Measurements from ENCODE around the gene GALNT10.

GALNT10 gene

DNA sequence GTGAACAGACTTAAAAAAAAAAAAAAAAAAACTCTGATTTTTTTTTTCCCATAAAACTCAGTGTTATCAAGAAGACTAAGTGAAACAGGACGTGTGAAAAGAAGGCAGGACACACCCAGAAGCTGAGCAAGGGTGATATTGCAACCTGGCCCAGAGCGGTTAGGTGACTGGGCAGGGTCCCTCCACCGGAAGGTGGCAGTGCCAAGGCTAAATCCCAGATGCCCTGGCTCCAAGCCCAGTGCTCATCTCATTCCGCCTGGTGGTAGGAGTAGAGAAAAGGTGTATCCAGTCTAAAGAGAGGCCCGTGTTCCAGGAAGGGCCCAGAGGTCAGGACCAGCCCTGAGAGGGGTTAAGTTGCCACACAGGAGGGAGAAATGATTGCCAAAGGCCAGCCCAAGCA lies 203.8 kb downstream of the GALNT10 start:
- no peaks in the 10 kb centered on the region for H3K36me3 ChIP-seq (ENCODE audit: insufficient read depth, low read length)

DNA sequence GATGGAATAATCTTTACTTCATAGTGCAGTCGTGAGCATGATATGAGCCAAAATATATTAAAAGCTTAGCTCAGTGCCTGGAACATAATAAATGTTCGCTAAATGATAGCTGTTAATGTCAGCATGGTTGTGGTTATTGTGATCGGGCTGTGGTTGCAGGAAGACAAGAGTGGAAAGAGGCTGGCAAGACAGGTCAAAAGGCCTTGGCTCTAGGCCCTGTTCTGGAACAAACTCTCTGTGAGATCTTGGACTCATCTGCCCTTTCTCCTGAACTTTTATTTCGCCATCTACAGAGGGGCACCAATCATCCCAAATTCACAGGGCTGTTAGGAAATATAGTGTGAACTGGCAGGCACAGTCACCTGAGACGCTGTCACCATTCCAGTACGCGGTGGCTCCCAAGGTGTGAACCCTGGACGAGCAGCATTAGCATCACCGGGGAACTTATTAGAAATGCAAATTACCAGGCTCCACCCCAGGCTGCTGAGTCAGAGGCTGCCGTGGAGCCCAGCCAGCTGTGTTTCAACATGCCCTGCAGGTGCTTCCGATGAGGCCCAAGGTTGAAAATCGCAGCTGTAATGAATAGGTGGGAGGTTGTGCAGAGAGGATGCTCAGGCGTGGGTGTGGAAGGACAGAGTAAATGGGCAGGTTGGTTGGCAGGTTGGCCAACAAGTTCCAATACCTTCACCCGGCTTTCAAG lies 205.0 kb downstream of the GALNT10 start:
- Histone ChIP-seq H3K27me3 (ENCODE audit: insufficient read depth, low read length) (no peaks in the 10 kb centered on the region), H3K36me3 (ENCODE audit: insufficient read depth, low read length) (no peaks in the 10 kb centered on the region), H2AFZ (ENCODE audit: low read depth, low read length) (no peak overlapping the region), H3K9me3 (ENCODE audit: low read length) (no peaks in the 10 kb centered on the region), H3K4me1 (ENCODE audit: insufficient read depth, low read length) (peaks cover 3% of the 10 kb centered on the region), H3K4me3 (ENCODE audit: low read length) (no peak overlapping the region)

More for the DNA sequence above, 203.8 kb downstream of the GALNT10 start:
- H3K4me1 ChIP-seq (ENCODE audit: insufficient read depth, low read length), result peaks cover 6% of the 10 kb centered on the region
- no peak overlapping the region for H2AFZ ChIP-seq (ENCODE audit: low read depth, low read length)
- H3K4me3 ChIP-seq (ENCODE audit: low read length), result no peak overlapping the region
- H3K27me3 ChIP-seq (ENCODE audit: insufficient read depth, low read length), result no peaks in the 10 kb centered on the region
- no peaks in the 10 kb centered on the region for H3K9me3 ChIP-seq (ENCODE audit: low read length)

DNA sequence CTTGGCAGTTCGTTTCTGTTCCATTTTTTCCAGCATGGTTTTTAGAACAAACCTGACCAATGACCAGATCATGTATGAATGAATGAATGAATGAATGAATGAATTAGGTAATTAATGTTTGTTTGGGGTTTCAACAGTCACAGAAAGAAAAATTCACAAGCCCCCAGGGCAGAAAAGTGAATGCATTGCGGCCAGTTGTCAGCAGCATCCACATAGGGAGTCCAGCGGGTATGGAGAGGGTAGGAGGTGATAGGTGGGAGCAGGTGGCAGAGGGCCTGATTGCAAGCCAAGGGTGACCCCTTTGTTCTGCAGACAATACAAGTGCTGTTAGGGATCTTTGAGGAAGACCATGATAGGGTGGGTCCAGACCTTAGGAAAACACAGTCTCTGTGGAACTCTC lies 205.6 kb downstream of the GALNT10 start:
- H3K9me3 ChIP-seq (ENCODE audit: low read length), result no peaks in the 10 kb centered on the region

DNA sequence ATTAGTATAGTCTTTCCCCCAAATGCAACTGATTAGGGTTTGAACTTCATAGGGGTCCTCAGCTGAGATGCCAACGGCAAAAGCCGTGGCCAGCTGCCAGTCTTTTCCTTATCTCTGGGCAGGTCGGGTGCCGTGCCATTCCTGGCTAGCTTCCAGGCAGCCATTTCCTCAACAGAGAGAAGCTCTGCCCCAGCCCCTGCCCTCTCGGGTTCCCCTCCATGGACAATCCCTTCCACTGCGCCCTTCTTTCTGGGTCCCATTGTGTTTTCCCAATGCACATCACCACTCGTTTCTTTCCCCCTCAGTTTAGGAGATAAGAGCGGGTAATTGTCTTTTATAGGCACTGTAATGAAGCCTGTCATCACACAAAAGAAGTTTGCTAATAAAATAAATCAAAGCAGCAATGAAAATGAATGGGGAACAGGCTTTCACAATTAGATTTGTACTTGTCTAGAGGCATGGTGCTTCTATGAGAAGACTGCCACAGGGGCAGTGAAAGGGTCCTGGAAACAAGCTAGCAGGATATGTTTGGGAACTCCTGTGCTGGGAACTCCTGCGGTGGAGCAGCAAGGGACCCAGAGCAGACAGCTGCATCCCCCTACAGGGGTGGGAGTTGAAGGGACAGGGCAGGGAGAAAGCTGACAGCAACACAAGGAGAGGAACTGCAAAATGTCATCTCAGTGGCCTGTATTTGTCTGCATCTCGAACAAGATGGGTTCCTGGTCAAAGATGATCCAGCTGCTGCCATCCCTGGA lies 207.3 kb downstream of the GALNT10 start:
- no peaks in the 10 kb centered on the region for H3K9me3 ChIP-seq (ENCODE audit: low read length)
- no peaks in the 10 kb centered on the region for H3K27me3 ChIP-seq (ENCODE audit: insufficient read depth, low read length)
- peaks cover 3% of the 10 kb centered on the region for H3K4me1 ChIP-seq (ENCODE audit: insufficient read depth, low read length)
- H3K36me3 ChIP-seq (ENCODE audit: insufficient read depth, low read length), result no peaks in the 10 kb centered on the region
- no peak overlapping the region for H3K4me3 ChIP-seq (ENCODE audit: low read length)
- no peak overlapping the region for H2AFZ ChIP-seq (ENCODE audit: low read depth, low read length)

More for the DNA sequence above, 205.6 kb downstream of the GALNT10 start:
- Histone ChIP-seq H3K4me3 (ENCODE audit: low read length) (no peak overlapping the region), H2AFZ (ENCODE audit: low read depth, low read length) (no peak overlapping the region), H3K27me3 (ENCODE audit: insufficient read depth, low read length) (no peaks in the 10 kb centered on the region), H3K36me3 (ENCODE audit: insufficient read depth, low read length) (no peaks in the 10 kb centered on the region), H3K4me1 (ENCODE audit: insufficient read depth, low read length) (peaks cover 3% of the 10 kb centered on the region)

- H3K4me3 ChIP-seq (ENCODE audit: low read length), result no peak overlapping the region
- no peaks in the 10 kb centered on the region for H3K9me3 ChIP-seq (ENCODE audit: low read length)
- H2AFZ ChIP-seq (ENCODE audit: low read depth, low read length), result no peak overlapping the region
- no peaks in the 10 kb centered on the region for H3K36me3 ChIP-seq (ENCODE audit: insufficient read depth, low read length)
- peaks cover 5% of the 10 kb centered on the region for H3K4me1 ChIP-seq (ENCODE audit: insufficient read depth, low read length)
- H3K27me3 ChIP-seq (ENCODE audit: insufficient read depth, low read length), result no peaks in the 10 kb centered on the region
Observed at GRCh38 chr5:154400678-154401077, 210.1 kb downstream of the GALNT10 start.

DNA sequence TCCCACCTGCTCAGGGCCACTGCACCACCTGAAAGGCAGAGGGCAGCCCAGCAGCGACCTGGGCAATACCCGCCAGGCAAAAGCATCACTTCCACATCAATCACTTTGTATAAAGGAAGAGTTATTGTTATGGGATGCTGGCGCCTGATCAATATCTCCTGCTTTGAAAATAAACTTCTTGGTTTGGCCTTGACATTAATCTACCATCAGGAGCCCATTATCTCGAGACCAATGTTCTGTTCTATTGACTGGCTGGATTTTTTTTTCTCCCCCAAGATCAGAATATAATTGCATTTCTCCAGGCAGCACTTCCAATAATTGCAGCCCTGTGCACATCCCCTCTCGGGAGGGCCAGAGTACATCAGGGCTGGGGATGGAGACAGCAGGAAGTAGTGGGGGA lies 210.8 kb downstream of the GALNT10 start:
- Histone ChIP-seq H3K36me3 (ENCODE audit: insufficient read depth, low read length) (no peaks in the 10 kb centered on the region), H3K4me3 (ENCODE audit: low read length) (no peak overlapping the region), H3K9me3 (ENCODE audit: low read length) (no peaks in the 10 kb centered on the region), H3K27me3 (ENCODE audit: insufficient read depth, low read length) (no peaks in the 10 kb centered on the region), H3K4me1 (ENCODE audit: insufficient read depth, low read length) (peaks cover 4% of the 10 kb centered on the region), H2AFZ (ENCODE audit: low read depth, low read length) (no peak overlapping the region)

- H3K36me3 ChIP-seq (ENCODE audit: insufficient read depth, low read length), result no peaks in the 10 kb centered on the region
- H2AFZ ChIP-seq (ENCODE audit: low read depth, low read length), result no peak overlapping the region
- peaks cover 4% of the 10 kb centered on the region for H3K4me1 ChIP-seq (ENCODE audit: insufficient read depth, low read length)
- H3K9me3 ChIP-seq (ENCODE audit: low read length), result no peaks in the 10 kb centered on the region
- H3K27me3 ChIP-seq (ENCODE audit: insufficient read depth, low read length), result no peaks in the 10 kb centered on the region
- no peak overlapping the region for H3K4me3 ChIP-seq (ENCODE audit: low read length)
Observed at GRCh38 chr5:154401931-154402330, 211.4 kb downstream of the GALNT10 start.

- H3K4me3 ChIP-seq (ENCODE audit: low read length), result no peak overlapping the region
- no peaks in the 10 kb centered on the region for H3K27me3 ChIP-seq (ENCODE audit: insufficient read depth, low read length)
- H3K4me1 ChIP-seq (ENCODE audit: insufficient read depth, low read length), result peaks cover 4% of the 10 kb centered on the region
- H2AFZ ChIP-seq (ENCODE audit: low read depth, low read length), result no peak overlapping the region
- no peaks in the 10 kb centered on the region for H3K36me3 ChIP-seq (ENCODE audit: insufficient read depth, low read length)
- H3K9me3 ChIP-seq (ENCODE audit: low read length), result no peaks in the 10 kb centered on the region
Observed at GRCh38 chr5:154402611-154403010, 212.1 kb downstream of the GALNT10 start.

DNA sequence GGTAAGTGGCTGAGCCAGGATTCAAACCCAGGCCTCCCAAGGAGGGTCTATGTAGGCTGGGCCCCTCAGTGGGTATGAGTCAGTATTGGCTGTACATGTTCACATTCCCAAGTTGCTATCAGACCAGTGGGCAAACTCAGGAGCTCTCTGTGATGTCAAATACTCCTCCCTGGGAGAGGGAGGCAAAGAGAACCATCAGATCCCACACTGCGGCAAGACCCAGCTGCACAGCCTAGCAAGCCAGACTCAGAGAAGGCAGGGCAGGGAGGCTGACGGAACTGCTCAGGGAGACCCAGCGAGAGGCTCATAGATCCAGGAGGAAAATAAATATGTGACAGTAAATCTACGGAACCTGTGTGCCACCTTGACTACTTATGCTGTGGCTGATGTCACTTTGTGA lies 212.7 kb downstream of the GALNT10 start:
- H3K4me3 ChIP-seq (ENCODE audit: low read length), result no peak overlapping the region
- no peaks in the 10 kb centered on the region for H3K9me3 ChIP-seq (ENCODE audit: low read length)
- peaks cover 4% of the 10 kb centered on the region for H3K4me1 ChIP-seq (ENCODE audit: insufficient read depth, low read length)
- no peaks in the 10 kb centered on the region for H3K27me3 ChIP-seq (ENCODE audit: insufficient read depth, low read length)
- no peak overlapping the region for H2AFZ ChIP-seq (ENCODE audit: low read depth, low read length)
- H3K36me3 ChIP-seq (ENCODE audit: insufficient read depth, low read length), result no peaks in the 10 kb centered on the region

DNA sequence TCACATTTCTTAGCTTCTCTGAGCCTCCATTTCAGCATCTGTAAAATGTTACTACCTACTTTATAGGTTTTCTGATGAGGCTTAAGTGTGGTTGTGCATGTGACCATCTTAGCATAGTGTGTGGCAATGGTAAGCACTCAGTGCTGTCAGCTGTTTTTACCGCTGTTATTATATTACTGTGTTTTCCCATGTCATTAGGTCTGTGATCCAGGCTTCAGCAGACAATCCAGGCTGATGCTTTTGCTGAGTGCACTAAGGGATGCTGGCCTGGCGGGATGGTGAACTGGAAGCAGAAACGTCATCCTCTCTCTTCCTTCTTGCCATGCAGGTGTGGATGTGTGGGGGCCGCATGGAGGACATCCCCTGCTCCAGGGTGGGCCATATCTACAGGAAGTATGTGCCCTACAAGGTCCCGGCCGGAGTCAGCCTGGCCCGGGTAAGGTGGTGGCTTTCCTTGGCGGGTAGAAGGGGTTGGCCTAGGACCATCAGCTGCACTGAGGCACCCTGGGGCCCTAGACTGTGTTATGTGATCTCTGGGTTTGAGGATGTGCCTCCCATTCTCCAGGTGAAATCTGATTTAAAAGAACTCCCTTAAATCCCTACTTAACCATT lies 213.3 kb downstream of the GALNT10 start:
- H3K9me3 ChIP-seq (ENCODE audit: low read length), result no peaks in the 10 kb centered on the region
- peaks cover 4% of the 10 kb centered on the region for H3K4me1 ChIP-seq (ENCODE audit: insufficient read depth, low read length)
- no peaks in the 10 kb centered on the region for H3K27me3 ChIP-seq (ENCODE audit: insufficient read depth, low read length)
- H2AFZ ChIP-seq (ENCODE audit: low read depth, low read length), result no peak overlapping the region
- H3K4me3 ChIP-seq (ENCODE audit: low read length), result no peak overlapping the region
- no peaks in the 10 kb centered on the region for H3K36me3 ChIP-seq (ENCODE audit: insufficient read depth, low read length)

GRCh38 chr5:154405078-154405792 lies 214.7 kb downstream of the GALNT10 start:
- Histone ChIP-seq H2AFZ (ENCODE audit: low read depth, low read length) (peak overlapping the region; percentile 78), H3K36me3 (ENCODE audit: insufficient read depth, low read length) (no peaks in the 10 kb centered on the region), H3K9me3 (ENCODE audit: low read length) (no peaks in the 10 kb centered on the region), H3K4me1 (ENCODE audit: insufficient read depth, low read length) (peaks cover 4% of the 10 kb centered on the region), H3K4me3 (ENCODE audit: low read length) (no peak overlapping the region), H3K27me3 (ENCODE audit: insufficient read depth, low read length) (no peaks in the 10 kb centered on the region)

DNA sequence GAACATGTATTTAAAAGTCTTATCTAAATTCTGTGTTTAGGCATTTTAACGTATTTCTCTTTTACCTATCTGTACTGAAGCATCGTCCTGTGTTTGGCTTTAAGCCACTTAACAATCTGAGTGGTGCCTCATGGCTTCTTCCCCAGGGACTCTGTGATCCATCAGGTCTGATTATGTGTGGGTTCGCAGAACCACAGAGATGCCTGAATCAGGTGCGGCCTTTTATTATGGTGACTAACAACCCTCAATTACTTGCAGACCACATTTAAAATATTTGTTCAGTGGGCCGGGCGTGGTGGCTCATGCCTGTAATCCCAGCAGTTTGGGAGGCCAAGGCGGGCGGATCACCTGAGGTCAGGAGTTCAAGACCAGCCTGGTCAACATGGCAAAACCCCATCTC lies 215.7 kb downstream of the GALNT10 start:
- Histone ChIP-seq H3K36me3 (ENCODE audit: insufficient read depth, low read length) (no peaks in the 10 kb centered on the region), H3K4me1 (ENCODE audit: insufficient read depth, low read length) (peaks cover 4% of the 10 kb centered on the region), H3K4me3 (ENCODE audit: low read length) (no peak overlapping the region), H3K27me3 (ENCODE audit: insufficient read depth, low read length) (no peaks in the 10 kb centered on the region), H3K9me3 (ENCODE audit: low read length) (no peaks in the 10 kb centered on the region), H2AFZ (ENCODE audit: low read depth, low read length) (no peak overlapping the region)

DNA sequence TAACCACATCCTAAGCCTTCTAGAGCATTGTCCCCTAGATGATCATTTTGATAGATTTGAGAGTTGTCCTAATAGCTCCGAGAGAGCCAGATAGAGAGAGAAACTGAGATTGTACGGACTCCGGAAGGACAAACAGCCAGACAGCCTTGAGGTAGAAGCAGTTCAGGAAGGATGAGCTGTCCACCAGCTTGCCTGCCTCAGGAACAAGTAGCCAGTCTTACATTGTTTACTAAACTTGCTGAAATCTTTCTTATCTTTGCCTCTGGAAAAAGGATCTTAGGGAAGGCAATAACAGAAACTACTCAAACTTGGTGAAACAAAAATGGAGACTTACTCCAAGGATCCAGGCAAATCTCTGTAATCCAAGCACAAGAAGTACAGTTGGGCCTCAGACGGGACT lies 216.3 kb downstream of the GALNT10 start:
- H3K36me3 ChIP-seq (ENCODE audit: insufficient read depth, low read length), result no peaks in the 10 kb centered on the region
- no peak overlapping the region for H2AFZ ChIP-seq (ENCODE audit: low read depth, low read length)
- no peaks in the 10 kb centered on the region for H3K27me3 ChIP-seq (ENCODE audit: insufficient read depth, low read length)
- H3K4me1 ChIP-seq (ENCODE audit: insufficient read depth, low read length), result peaks cover 4% of the 10 kb centered on the region
- H3K4me3 ChIP-seq (ENCODE audit: low read length), result no peak overlapping the region
- no peaks in the 10 kb centered on the region for H3K9me3 ChIP-seq (ENCODE audit: low read length)
